ENCODE data around the gene TUBB8B.
"Not testable (repeated sequence)": the region's sequence is repeated elsewhere in the genome, so short reads cannot be mapped to it uniquely, and the experiment has no call there.

DNA sequence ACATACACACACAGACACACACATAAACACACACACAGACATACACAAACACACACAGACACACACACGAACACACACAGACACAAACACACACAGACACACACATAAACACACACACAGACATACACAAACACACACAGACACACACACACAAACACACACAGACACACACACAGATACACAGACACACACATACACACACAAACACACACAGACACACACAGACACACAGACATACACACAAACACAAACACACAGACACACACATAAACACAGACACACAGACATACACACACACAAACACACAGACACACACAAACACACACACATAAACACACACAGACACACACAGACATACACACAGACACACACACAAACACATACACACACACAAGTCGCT is 31.5 kb upstream of the TUBB8B start:
- not testable (repeated sequence) for TF ChIP-seq TCF7L2 (IDR thresholded peaks at IDR 0.05; ENCODE audit: borderline replicate concordance, low read depth, low read length); ZNF350 (tag by site-specific recombination; IDR thresholded peaks at IDR 0.05)
- TF ChIP-seq, protein P1, sequence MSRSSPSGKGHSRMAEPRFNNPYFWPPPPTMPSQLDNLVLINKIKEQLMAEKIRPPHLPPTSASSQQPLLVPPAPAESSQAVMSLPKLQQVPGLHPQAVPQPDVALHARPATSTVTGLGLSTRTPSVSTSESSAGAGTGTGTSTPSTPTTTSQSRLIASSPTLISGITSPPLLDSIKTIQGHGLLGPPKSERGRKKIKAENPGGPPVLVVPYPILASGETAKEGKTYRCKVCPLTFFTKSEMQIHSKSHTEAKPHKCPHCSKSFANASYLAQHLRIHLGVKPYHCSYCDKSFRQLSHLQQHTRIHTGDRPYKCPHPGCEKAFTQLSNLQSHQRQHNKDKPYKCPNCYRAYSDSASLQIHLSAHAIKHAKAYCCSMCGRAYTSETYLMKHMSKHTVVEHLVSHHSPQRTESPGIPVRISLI (tag by site-specific recombination; IDR thresholded peaks at IDR 0.05): not testable (repeated sequence)
- TF ChIP-seq, protein P2, sequence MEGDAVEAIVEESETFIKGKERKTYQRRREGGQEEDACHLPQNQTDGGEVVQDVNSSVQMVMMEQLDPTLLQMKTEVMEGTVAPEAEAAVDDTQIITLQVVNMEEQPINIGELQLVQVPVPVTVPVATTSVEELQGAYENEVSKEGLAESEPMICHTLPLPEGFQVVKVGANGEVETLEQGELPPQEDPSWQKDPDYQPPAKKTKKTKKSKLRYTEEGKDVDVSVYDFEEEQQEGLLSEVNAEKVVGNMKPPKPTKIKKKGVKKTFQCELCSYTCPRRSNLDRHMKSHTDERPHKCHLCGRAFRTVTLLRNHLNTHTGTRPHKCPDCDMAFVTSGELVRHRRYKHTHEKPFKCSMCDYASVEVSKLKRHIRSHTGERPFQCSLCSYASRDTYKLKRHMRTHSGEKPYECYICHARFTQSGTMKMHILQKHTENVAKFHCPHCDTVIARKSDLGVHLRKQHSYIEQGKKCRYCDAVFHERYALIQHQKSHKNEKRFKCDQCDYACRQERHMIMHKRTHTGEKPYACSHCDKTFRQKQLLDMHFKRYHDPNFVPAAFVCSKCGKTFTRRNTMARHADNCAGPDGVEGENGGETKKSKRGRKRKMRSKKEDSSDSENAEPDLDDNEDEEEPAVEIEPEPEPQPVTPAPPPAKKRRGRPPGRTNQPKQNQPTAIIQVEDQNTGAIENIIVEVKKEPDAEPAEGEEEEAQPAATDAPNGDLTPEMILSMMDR (tag by site-specific recombination; IDR thresholded peaks at IDR 0.05): not testable (repeated sequence)

Measured in HEK293 (cell line).